ENCODE measurements around the gene CADPS2.
A peak's percentile ranks its signal among the peaks of the same experiment; 100 is the strongest.

The CADPS2 gene

GRCh38 chr7:122340427-122340826 lies 545.8 kb downstream of the CADPS2 start:
- DNase-seq: no peak

- DNase-seq: no peak
These were observed 546.9 kb downstream of the CADPS2 start for GRCh38 chr7:122339145-122339904.

- no peak for DNase-seq
These were observed 549.2 kb downstream of the CADPS2 start for GRCh38 chr7:122337011-122337410.

GRCh38 chr7:122329145-122329802 lies 557.0 kb downstream of the CADPS2 start:
- no peak for DNase-seq

GRCh38 chr7:122327969-122328368 lies 558.3 kb downstream of the CADPS2 start:
- DNase-seq: no peak

- DNase-seq: peak; percentile 8
These were observed 569.5 kb downstream of the CADPS2 start for GRCh38 chr7:122316467-122317388.

GRCh38 chr7:122315507-122316466 lies 570.5 kb downstream of the CADPS2 start:
- DNase-seq: no peak

GRCh38 chr7:122314284-122314683 lies 572.0 kb downstream of the CADPS2 start:
- no peak for DNase-seq

- DNase-seq: no peak
These were observed 573.5 kb downstream of the CADPS2 start for GRCh38 chr7:122312789-122313188.

- no peak for DNase-seq
These were observed 574.4 kb downstream of the CADPS2 start for GRCh38 chr7:122311734-122312450.

- no peak for DNase-seq
These were observed 575.1 kb downstream of the CADPS2 start for GRCh38 chr7:122311050-122311700.

- no peak for DNase-seq
These were observed 575.9 kb downstream of the CADPS2 start for GRCh38 chr7:122310119-122311021.

- no peak for DNase-seq
These were observed 576.8 kb downstream of the CADPS2 start for GRCh38 chr7:122309421-122309820.

GRCh38 chr7:122307228-122307621 lies 579.0 kb downstream of the CADPS2 start:
- DNase-seq: no peak

GRCh38 chr7:122306320-122307227 lies 579.7 kb downstream of the CADPS2 start:
- no peak for DNase-seq

GRCh38 chr7:122305475-122306319 lies 580.6 kb downstream of the CADPS2 start:
- peak; percentile 77 for DNase-seq

GRCh38 chr7:122304996-122305421 lies 581.3 kb downstream of the CADPS2 start:
- no peak for DNase-seq

All from NCI-H345 (cell line).